DMS153 (cell line): ENCODE measurements around the gene FGFR2.
A peak's percentile ranks its signal among the peaks of the same experiment; 100 is the strongest.

ENCODE experiments used
- DNase-seq: peaks from one replicate; lab custom pipeline; 2025; lab: John Stamatoyannopoulos, UW

The FGFR2 gene

DNA sequence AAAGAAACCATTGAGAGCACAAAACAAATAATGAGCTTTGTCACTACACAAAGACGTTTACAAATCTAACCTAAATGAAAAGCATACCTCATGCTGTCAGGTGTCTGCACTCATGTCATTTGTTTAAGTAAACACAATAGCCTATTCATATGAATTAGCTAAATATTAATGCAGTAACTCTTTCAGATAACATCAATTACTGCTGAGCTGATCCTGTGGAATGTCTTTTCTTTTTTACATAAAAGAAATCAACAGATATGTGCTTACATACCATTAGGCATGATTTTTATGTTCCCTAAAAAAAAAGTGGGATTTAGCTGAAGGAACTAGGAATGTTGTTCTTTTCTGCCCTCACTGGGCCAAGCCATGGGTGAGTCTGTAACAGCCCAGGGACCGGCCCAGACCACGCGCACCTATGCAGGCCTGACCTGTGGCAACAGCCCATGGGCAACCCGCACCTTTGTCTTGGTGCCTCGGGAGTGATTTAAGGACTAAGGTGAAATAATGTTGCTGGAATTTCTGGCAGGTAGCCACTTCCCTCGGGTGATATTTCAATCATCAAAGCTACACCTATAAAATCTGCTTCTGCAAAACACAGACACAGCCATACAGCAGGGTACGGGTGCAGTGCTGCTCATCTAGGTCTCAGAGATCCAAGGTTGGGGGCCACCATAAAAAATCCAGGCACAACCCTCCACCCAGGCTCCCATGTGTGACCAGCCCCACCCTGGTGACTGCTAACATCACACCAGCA is 44.6 kb downstream of the FGFR2 start:
- DNase-seq, result peak; percentile 79

- DNase-seq, result no peak
These were observed 45.5 kb downstream of the FGFR2 start for GRCh38 chr10:121552746-121553145.

DNA sequence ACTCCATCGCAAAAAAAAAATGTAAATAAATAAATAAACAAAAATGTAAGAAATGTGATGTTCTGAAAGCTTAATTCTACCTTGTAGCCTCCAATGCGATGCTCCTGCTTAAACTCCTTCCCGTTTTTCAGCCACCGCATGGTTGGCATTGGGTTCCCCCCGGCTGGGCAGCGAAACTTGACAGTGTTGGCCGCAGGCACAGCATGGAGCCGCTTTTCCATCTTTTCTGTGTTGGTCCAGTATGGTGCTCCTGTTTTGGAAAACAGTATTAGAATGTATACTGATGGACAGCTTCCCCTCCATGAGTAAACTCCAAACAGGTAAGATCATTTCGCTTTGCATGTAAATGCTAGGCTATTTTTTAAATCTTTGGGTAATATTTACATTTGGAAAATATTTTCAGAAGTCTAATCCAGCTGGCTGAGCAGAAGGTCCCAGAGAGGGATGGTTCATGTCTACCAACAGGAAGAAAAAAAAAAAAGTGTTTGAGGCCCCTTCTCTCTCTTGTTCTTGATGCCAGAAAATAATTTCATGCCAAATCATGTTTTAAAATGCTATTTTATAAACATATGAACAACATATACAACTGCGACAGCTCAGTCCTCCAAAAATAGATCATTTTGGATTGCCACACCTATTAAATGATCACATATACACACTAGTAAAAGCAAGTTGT is 46.9 kb downstream of the FGFR2 start:
- no peak for DNase-seq

GRCh38 chr10:121544301-121544869 is 53.9 kb downstream of the FGFR2 start:
- no peak for DNase-seq

DNA sequence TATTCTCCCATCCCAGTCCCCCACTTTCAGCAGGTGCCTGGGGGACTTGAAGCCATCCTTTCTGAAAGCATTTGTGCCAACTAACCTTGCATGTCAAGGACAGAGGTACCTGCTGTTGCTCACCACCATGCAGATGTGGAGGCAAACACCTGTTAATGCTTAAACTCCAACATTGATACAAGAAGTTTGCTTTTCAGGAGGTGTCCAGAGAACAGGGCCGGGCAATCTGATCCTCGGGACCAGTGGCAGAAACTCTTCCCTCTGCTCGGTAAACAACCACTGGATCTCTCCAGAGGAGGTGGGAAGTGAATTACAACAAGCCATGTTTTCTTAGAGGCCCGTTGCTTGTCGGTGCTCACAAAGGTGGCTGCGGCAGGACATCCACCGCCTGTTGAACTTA is 54.7 kb downstream of the FGFR2 start:
- DNase-seq, result no peak

DNA sequence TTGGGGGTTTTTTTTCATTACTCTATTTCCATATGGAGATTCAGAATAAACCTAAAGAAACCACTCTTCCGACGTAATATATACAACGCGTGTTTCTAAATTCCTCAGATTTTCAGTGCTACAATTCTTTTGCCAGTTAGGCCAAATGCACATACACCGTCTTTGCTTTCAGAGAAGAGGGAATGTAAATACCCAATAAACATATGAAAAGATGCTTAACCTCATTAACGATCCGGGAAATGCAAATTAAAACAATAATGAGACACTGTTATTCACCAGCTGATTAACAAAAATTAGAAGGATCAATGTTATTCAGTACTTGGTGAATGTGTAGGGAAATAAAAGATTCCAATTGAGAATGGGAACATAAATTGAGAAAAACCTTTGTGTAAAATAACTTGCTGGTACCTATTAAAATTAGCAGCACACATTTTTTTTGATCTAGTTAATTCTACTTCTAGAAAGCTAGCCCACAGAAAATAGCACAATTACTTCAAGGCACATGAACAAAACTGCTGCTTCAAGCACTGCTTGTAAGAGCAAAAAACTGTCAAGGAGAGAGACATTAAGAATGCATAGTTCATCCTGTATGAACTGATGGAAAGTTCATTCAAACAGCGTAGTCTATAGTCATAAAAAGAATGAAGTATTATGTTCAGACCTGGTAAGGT is 56.7 kb downstream of the FGFR2 start:
- DNase-seq, result no peak

GRCh38 chr10:121540732-121541395 is 57.4 kb downstream of the FGFR2 start:
- no peak for DNase-seq

DNA sequence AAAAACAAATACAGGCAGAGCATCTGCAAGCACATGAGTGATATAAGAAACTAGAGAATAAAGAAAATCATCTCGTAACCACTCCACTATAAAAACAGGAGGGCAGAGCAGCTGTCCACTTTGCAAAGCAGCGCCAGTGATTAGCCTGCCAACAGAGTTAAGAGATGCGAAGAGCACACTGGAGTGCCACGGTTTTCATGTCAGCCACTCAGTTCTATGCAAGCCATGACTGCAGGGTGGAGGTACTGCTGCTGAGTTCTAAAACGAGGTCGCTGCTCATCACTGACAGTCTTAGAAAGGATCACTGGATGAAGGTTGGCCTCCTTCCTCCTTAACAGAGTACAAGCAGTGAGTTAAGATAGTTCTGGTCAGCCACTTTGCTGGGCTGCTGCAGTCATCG is 58.5 kb downstream of the FGFR2 start:
- no peak for DNase-seq

- no peak for DNase-seq
These were observed 61.8 kb downstream of the FGFR2 start for GRCh38 chr10:121536310-121536913.

- no peak for DNase-seq
These were observed 62.9 kb downstream of the FGFR2 start for GRCh38 chr10:121535381-121535780.

- no peak for DNase-seq
These were observed 65.9 kb downstream of the FGFR2 start for GRCh38 chr10:121532292-121532864.

- DNase-seq, result no peak
These were observed 66.4 kb downstream of the FGFR2 start for GRCh38 chr10:121531830-121532178.

GRCh38 chr10:121531076-121531829 is 67.0 kb downstream of the FGFR2 start:
- no peak for DNase-seq

- DNase-seq, result no peak
These were observed 67.7 kb downstream of the FGFR2 start for GRCh38 chr10:121530481-121531075.

DNA sequence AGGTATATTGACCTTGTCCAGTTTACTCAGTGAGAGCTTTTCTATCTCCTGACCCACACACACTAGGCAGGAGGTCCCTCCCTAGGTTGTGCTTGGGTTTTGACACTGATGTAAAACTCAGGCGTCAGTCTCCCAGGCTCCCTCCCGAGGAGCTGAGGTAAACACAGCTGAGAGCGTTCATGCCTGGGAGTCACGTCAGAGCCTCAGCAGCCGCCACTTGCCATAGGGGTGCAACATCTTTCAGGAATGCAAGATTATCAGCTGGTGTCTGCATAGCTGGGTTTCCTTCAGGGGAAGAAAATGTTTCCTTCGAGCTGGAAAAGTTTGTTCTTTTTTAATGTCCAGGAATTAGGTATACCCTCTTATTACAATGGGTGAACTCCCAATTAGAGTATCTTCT is 70.6 kb downstream of the FGFR2 start:
- no peak for DNase-seq

DNA sequence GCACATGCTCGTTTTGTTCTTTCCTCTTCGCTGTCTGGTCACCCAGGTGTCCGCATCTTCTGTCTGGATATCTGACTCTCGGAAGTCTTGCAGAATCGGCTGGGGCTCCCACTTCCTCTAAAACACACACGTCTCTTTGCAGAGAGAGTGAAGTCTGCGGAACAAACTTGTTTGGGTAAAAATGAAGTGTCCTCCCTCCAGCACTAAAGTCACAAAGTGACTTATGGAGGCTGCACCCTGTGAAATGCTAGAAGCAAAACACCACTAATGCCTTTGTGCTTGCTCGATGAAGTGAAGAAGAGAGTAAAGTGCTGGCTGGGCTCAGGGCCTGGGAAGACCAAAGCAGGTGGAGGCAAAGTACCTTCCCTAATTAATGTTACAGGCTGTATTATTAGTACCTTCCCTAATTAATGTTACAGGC is 71.4 kb downstream of the FGFR2 start:
- no peak for DNase-seq

GRCh38 chr10:121526135-121526790 is 72.0 kb downstream of the FGFR2 start:
- no peak for DNase-seq

GRCh38 chr10:121525251-121526134 is 72.8 kb downstream of the FGFR2 start:
- DNase-seq, result no peak
